Prostate gland (tissue), 2 donors: ENCODE data around the gene ZBTB49. TPM values are rescaled to one million over a fixed set of nuclear protein-coding genes. Genes with fewer than 3 reads are reported as not detected.

ENCODE experiments used
- DNase-seq: peaks from one replicate; pipeline ENCODE4 v3.0.0-alpha.2; 2019; ENCODE audit warnings: low spot score
- H3K27ac ChIP-seq, 2 donors: fragments of 200-600 bp; sonication (generic); 2 replicates each; pipeline ENCODE4 v1.5.1; 2017 to 2019
- H3K27me3 ChIP-seq: fragments of 200-600 bp; sonication (generic); replicated peaks from 2 replicates; pipeline ENCODE4 v1.5.1; 2019; ENCODE audit not compliant: insufficient read depth
- H3K36me3 ChIP-seq, 2 donors: fragments of 200-600 bp; sonication (generic); 1 replicate in 1 of 2; 2 replicates in 1 of 2; pipeline versions ENCODE4 v1.5.1 to v1.8.1; 2017 to 2019
- H3K4me1 ChIP-seq: fragments of 200-600 bp; sonication (generic); replicated peaks from 2 replicates; pipeline ENCODE4 v1.5.1; 2019
- H3K4me3 ChIP-seq, 2 donors: fragments of 200-600 bp; sonication (generic); 2 replicates each; pipeline ENCODE4 v1.5.1; 2017 to 2019
- H3K9me3 ChIP-seq: fragments of 200-600 bp; sonication (generic); 2 replicates; pipeline ENCODE4 v1.5.1; 2017
- POLR2A ChIP-seq: fragments of 450-650 bp; IDR thresholded peaks from one replicate; pipeline ENCODE4 v1.6.1; 2016; ENCODE audit warnings: antibody characterized with exemption, mild to moderate bottlenecking
- POLR2AphosphoS5 ChIP-seq: sonication (generic); formaldehyde crosslinking; IDR thresholded peaks from one replicate; pipeline ENCODE4 v1.6.1; 2017; ENCODE audit warnings: antibody characterized with exemption
- WGBS: methylation state at CpG from one replicate; pipeline ENCODE4 v1.1.5; 2018; 5-methylcytosine and 5-hydroxymethylcytosine counted together
- intact Hi-C: fragments of 100-400 bp; cut with DNase I; formaldehyde crosslinking; loops from one replicate; pipeline ENCODE4 v1.14.2; 2022
- total RNA-seq, 2 donors: library from RNA; depleted of rRNA; stranded (reverse); fragments of >200 nt; gene quantifications; one replicate each; pipeline ENCODE4 v1.1.0, GENCODE V29; 2016
- TF ChIP-seq, protein P1 (sequence below), 4 experiments: fragments of 200-600 bp in 2 of 4; fragments of 450-650 bp in 2 of 4; sonication (generic) in 2 of 4; IDR thresholded peaks; 1 replicate in 3 of 4; 2 replicates in 1 of 4; pipeline ENCODE4 v1.5.1; 2016 to 2019; ENCODE audit warnings: antibody characterized with exemption in 4 of 4, mild to moderate bottlenecking in 2 of 4, moderate library complexity in 2 of 4

ZBTB49 gene
- total RNA-seq, 2 donors from 2014 or later: 5.1 to 10.3 TPM

DNA sequence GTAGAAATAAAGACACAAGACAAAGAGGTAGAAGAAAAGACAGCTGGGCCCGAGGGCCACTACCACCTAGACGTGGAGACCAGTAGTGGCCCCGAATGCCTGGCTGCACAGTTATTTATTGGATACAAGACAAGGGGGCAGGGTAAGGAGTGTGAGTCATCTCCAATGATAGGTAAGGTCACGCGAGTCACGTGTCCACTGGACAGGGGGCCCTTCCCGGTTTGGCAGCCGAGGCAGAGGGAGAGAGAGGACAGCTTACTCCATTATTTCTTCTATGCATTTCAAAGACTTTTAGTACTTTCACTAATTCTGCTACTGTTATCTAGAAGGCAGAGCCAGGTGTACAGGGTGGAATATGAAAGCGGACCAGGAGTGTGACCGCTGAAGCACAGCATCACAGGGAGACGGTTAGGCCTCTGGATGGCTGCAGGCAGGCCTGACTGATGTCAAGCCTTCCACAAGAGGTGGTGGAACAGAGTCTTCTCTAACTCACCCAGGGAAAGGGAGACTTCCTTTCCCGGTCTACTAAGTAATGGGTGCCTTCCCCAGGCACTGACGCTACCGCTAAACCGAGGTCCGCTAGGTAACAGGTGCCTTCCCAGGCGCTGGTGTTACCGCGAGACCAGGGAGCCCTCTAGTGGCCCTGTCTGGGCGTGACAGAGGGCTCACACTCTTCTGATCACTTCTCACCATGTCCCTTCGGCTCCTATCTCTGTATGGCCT, 44.9 kb downstream of the ZBTB49 start:
- WGBS: 57% methylated on average over 21 of the region's 21 CpGs
- no peaks in the 10 kb centered on the region for H3K9me3 ChIP-seq
- H3K4me3 ChIP-seq: no peak overlapping the region
- peak; percentile 36 for DNase-seq
- TF ChIP-seq POLR2AphosphoS5 (no peak), POLR2A (no peak)
- TF ChIP-seq, protein P1, sequence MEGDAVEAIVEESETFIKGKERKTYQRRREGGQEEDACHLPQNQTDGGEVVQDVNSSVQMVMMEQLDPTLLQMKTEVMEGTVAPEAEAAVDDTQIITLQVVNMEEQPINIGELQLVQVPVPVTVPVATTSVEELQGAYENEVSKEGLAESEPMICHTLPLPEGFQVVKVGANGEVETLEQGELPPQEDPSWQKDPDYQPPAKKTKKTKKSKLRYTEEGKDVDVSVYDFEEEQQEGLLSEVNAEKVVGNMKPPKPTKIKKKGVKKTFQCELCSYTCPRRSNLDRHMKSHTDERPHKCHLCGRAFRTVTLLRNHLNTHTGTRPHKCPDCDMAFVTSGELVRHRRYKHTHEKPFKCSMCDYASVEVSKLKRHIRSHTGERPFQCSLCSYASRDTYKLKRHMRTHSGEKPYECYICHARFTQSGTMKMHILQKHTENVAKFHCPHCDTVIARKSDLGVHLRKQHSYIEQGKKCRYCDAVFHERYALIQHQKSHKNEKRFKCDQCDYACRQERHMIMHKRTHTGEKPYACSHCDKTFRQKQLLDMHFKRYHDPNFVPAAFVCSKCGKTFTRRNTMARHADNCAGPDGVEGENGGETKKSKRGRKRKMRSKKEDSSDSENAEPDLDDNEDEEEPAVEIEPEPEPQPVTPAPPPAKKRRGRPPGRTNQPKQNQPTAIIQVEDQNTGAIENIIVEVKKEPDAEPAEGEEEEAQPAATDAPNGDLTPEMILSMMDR (IDR thresholded peaks at IDR 0.05): peak in 3 of 4 experiments; percentile 37 to 66 (median 53)
- no peaks in the 10 kb centered on the region for H3K36me3 ChIP-seq
- no peaks in the 10 kb centered on the region for H3K27me3 ChIP-seq
- no peak overlapping the region for H3K27ac ChIP-seq
- no peaks in the 10 kb centered on the region for H3K4me1 ChIP-seq
- intact Hi-C loops: loop anchor here (5.0 kb wide), 1 partner anchor 83 kb away; no protein-coding TSS in a partner anchor

DNA sequence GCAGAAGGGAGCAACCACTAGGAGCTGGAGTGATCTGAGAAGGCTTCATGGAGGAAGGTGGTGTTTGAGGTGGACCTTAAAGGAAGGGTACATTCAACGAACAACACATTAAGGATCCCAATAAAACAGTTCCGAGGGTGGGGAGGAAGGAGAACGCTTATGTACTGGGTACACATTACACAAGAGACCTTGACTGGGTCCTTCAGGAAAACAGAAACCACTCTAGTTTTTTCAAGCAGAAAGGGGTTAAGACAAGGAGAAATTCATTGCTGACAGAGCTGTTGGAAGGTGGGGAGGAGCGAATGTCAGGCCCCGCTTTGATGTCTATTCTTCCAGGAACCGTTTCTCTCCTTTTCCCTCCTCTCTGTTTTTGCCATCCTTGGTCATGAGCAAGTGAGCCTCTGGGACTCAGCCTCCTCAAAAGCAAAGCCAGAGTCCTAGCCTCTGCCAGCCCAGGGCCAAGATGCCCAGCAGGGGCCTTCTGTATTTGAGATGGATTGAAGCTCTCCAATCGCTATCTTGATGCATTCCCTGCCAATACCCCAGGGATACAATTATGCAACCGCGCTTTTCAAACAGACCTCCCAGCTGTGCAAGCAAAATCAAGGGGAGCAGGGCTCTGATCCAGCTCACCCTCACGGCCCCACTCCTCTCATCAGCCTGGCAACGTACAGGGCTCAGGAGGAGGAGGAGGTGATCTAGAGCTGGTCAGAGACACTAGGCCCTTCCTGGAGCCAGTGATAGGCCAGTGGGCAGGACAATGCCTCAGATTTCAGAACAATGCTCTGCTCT, 48.4 kb downstream of the ZBTB49 start:
- Histone ChIP-seq H3K4me3 (no peak overlapping the region), H3K36me3 (no peaks in the 10 kb centered on the region), H3K27me3 (no peaks in the 10 kb centered on the region), H3K9me3 (no peaks in the 10 kb centered on the region), H3K4me1 (no peaks in the 10 kb centered on the region), H3K27ac (no peak overlapping the region)
- WGBS: 39% methylated on average over 11 of the region's 11 CpGs
- DNase-seq: no peak
- intact Hi-C loops: no loop called here
- TF ChIP-seq, protein P1 (IDR thresholded peaks at IDR 0.05): no peak
- TF ChIP-seq POLR2A (no peak), POLR2AphosphoS5 (no peak)

DNA sequence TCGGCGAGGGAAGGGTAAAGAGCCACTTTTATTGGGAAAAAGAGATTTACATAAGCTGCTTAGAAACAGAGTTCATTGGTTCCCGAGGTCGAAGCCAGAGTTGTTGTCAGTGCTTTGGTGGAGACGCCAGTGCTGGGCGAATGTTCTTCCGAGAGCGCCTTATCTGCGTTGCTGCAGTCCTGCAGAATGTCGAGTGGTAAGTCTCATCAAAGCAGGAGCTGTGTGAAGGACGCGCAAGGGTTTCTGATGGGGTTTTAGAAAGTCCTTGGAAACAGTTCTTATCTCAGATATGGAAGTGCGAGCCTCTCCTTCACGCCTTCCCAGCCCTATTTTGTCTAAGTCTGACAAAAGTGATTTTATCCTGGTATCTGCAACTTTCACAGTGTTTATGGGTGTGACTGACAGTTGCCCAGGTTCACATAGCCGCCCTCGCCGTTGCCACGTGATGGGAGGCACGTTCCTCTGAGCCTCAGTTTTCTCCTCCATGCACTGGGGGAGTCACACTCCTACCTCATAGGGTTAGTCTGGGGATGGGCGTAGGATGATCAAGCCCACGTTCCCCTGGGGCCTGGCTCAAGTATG, 49.5 kb downstream of the ZBTB49 start:
- DNase-seq: no peak
- H3K4me1 ChIP-seq: no peaks in the 10 kb centered on the region
- 51% methylated on average over 21 of the region's 21 CpGs for WGBS

DNA sequence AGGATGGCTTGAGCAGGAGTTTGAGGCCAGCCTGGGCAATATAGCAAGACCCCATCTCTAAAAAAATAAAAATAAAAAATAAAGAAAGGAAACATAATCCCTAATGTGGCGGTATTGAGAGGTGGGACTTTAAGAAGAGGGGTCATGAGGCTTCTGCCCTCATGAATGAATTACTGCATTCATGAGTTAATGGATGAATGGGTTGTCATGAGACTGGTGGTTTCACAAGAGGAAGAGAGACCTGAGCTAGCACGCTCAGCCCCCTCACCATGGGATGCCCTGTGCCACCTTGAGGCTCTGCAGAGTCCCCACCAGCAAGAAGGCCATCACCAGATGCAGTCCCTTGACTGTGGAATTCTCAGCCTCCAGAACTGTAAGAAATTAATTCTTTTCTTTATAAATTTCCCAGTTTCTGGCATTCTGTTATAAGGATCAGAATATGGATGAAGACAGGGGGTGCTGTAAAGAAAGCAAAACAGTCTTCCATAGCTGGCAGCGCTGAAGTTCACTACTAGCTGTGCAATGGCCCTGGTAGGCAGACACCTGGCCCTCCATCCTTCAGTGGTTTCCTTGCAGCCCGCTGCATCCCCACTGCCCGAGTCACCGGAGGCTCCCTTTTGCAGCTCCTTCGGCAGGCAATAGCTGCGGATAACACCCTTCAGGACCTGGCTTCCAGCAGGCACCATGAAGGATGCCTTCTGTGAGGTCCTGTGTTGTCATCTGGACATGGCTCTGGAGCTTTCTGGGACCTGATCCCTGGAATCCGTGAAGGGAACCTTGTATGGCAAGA, 52.0 kb downstream of the ZBTB49 start:
- TF ChIP-seq, protein P1 (IDR thresholded peaks at IDR 0.05): no peak
- TF ChIP-seq POLR2A: no peak
- TF ChIP-seq POLR2AphosphoS5: no peak
- no peaks in the 10 kb centered on the region for H3K9me3 ChIP-seq
- H3K4me1 ChIP-seq: no peaks in the 10 kb centered on the region
- intact Hi-C loops: no loop called here
- H3K27me3 ChIP-seq: no peaks in the 10 kb centered on the region
- H3K27ac ChIP-seq: no peak overlapping the region
- H3K36me3 ChIP-seq: no peaks in the 10 kb centered on the region
- DNase-seq: no peak
- H3K4me3 ChIP-seq: no peak overlapping the region
- 93% methylated on average over 9 of the region's 9 CpGs for WGBS

More for the DNA sequence above, 49.5 kb downstream of the ZBTB49 start:
- Histone ChIP-seq H3K36me3 (no peaks in the 10 kb centered on the region), H3K27ac (no peak overlapping the region), H3K4me3 (no peak overlapping the region), H3K9me3 (no peaks in the 10 kb centered on the region), H3K27me3 (no peaks in the 10 kb centered on the region)
- TF ChIP-seq, protein P1 (IDR thresholded peaks at IDR 0.05): no peak
- TF ChIP-seq POLR2A: no peak
- no peak for TF ChIP-seq POLR2AphosphoS5
- intact Hi-C loops: no loop called here
